HepG2 (cell line): Measurements from ENCODE around the gene RMDN2. TPM values are rescaled to one million over a fixed set of nuclear protein-coding genes. Genes with fewer than 3 reads are reported as not detected.
A peak's percentile ranks its signal among the peaks of the same experiment; 100 is the strongest.

ENCODE experiments used
- CREB1 ChIP-seq, 2 experiments: fragments of 450-650 bp in 1 of 2; IDR thresholded peaks; 2 replicates each; pipeline ENCODE4 v1.6.1; 2016 to 2017; ENCODE audit warnings: control low read depth in 1 of 2, mild to moderate bottlenecking in 1 of 2, missing compliant biosample characterization in 1 of 2, missing genetic modification characterization in 1 of 2
- CSRNP2 ChIP-seq: sonication (generic); formaldehyde crosslinking; conservative IDR thresholded peaks from 2 replicates; pipeline ENCODE4 v1.8.0; 2022; ENCODE audit warnings: low read depth, missing genetic modification reagents
- DMTF1 ChIP-seq: sonication (generic); formaldehyde crosslinking; IDR thresholded peaks from 2 replicates; pipeline ENCODE4 v1.4.0; 2020; ENCODE audit warnings: mild to moderate bottlenecking, missing genetic modification reagents
- EP300 ChIP-seq, 3 experiments: sonication (generic) in 1 of 3; formaldehyde crosslinking in 1 of 3; IDR thresholded peaks; 2 replicates each; pipeline versions ENCODE4 v1.5.1 to v1.6.1; 2011 to 2020; ENCODE audit warnings: low read depth in 2 of 3, low read length in 2 of 3, borderline replicate concordance in 1 of 3, improper control_type of control experiment in 1 of 3, mild to moderate bottlenecking in 1 of 3, missing genetic modification reagents in 1 of 3, moderate library complexity in 1 of 3
- FOXM1 ChIP-seq: sonication (generic); formaldehyde crosslinking; IDR thresholded peaks from 2 replicates; pipeline ENCODE4 v1.5.0; 2020; ENCODE audit warnings: missing genetic modification reagents
- JUN ChIP-seq: sonication (generic); formaldehyde crosslinking; IDR thresholded peaks from 2 replicates; pipeline ENCODE4 v1.4.0; 2020; ENCODE audit warnings: mild to moderate bottlenecking, missing genetic modification reagents
- PAWR ChIP-seq: sonication (generic); formaldehyde crosslinking; IDR thresholded peaks from 2 replicates; pipeline ENCODE4 v1.4.0; 2020; ENCODE audit warnings: missing genetic modification reagents, mild to moderate bottlenecking, borderline replicate concordance
- PCBP1 ChIP-seq: fragments of 200-400 bp; formaldehyde crosslinking; IDR thresholded peaks from 2 replicates; pipeline ENCODE4 v1.6.1; 2017; ENCODE audit warnings: mild to moderate bottlenecking, low read depth, low read length, borderline replicate concordance
- ZEB1 ChIP-seq: IDR thresholded peaks from 2 replicates; pipeline ENCODE4 v1.6.1; 2012; ENCODE audit warnings: mild to moderate bottlenecking, low read depth, inconsistent platforms; ENCODE audit not compliant: insufficient replicate concordance
- ZMYM2 ChIP-seq: sonication (generic); formaldehyde crosslinking; IDR thresholded peaks from 2 replicates; pipeline ENCODE4 v1.8.0; 2022; ENCODE audit warnings: mild to moderate bottlenecking, missing genetic modification reagents
- ZMYM3 ChIP-seq: sonication (generic); formaldehyde crosslinking; IDR thresholded peaks from 2 replicates; pipeline ENCODE4 v1.5.1; 2020; ENCODE audit warnings: mild to moderate bottlenecking, missing genetic modification reagents
- polyA plus RNA-seq, 8 experiments: library from polyadenylated mRNA; depleted of rRNA in 3 of 8; stranded (reverse) in 7 of 8; unstranded in 1 of 8; fragments of >200 nt; fragmentation: Illumina TruSeq in 4 of 8; extraction: Trizol in 4 of 8; gene quantifications; 2 replicates each; pipeline versions ENCODE4 v1.2.1 to v1.2.3, GENCODE V29; 2011 to 2016; ENCODE audit warnings: low read depth in 4 of 8, missing spikeins in 1 of 8, mixed read lengths in 1 of 8; ENCODE audit not compliant: insufficient read depth in 1 of 8
- total RNA-seq, 5 experiments: library from RNA; depleted of rRNA; stranded (reverse); fragments of >200 nt; fragmentation: Illumina TruSeq; extraction: Trizol; gene quantifications; 2 replicates each; pipeline ENCODE4 v1.2.3, GENCODE V29; 2016; ENCODE audit warnings: low read depth in 1 of 5
- TF ChIP-seq, protein P1 (sequence below): IDR thresholded peaks from 2 replicates; pipeline ENCODE4 v1.6.1; 2016
- TF ChIP-seq, protein P2 (sequence below): IDR thresholded peaks from 2 replicates; pipeline ENCODE4 v1.6.1; 2018; ENCODE audit warnings: missing genetic modification reagents

The RMDN2 gene
- total and polyA plus RNA-seq, 2 of the 13 experiments (the other 11 are each of a cell fraction or from before 2014, with no cell fraction given): 2.3 to 8.9 TPM

- TF ChIP-seq PAWR (CRISPR knock-in tag): no peak
- TF ChIP-seq JUN (CRISPR knock-in tag): no peak
- no peak for TF ChIP-seq EP300 (IDR thresholded peaks at IDR 0.05; ENCODE audit: low read depth in 2 of 2, low read length in 2 of 2)
- TF ChIP-seq EP300 (CRISPR knock-in tag; IDR thresholded peaks at IDR 0.05; ENCODE audit: borderline replicate concordance): no peak
- no peak for TF ChIP-seq CREB1 (IDR thresholded peaks at IDR 0.05)
- no peak for TF ChIP-seq CREB1 (CRISPR knock-in tag; IDR thresholded peaks at IDR 0.05)
- peak; percentile 79 for TF ChIP-seq ZMYM3 (CRISPR knock-in tag)
- TF ChIP-seq ZEB1: no peak
- TF ChIP-seq FOXM1 (CRISPR knock-in tag): no peak
- TF ChIP-seq, protein P1, sequence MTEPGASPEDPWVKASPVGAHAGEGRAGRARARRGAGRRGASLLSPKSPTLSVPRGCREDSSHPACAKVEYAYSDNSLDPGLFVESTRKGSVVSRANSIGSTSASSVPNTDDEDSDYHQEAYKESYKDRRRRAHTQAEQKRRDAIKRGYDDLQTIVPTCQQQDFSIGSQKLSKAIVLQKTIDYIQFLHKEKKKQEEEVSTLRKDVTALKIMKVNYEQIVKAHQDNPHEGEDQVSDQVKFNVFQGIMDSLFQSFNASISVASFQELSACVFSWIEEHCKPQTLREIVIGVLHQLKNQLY (CRISPR knock-in tag): no peak
- TF ChIP-seq PCBP1: no peak
- TF ChIP-seq ZMYM2 (CRISPR knock-in tag): 0 out of 2 replicates have a peak, but pooled peaks have one; percentile 50
- TF ChIP-seq, protein P2, sequence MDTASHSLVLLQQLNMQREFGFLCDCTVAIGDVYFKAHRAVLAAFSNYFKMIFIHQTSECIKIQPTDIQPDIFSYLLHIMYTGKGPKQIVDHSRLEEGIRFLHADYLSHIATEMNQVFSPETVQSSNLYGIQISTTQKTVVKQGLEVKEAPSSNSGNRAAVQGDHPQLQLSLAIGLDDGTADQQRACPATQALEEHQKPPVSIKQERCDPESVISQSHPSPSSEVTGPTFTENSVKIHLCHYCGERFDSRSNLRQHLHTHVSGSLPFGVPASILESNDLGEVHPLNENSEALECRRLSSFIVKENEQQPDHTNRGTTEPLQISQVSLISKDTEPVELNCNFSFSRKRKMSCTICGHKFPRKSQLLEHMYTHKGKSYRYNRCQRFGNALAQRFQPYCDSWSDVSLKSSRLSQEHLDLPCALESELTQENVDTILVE (CRISPR knock-in tag): no peak
- TF ChIP-seq CSRNP2 (CRISPR knock-in tag): no peak
- no peak for TF ChIP-seq DMTF1
These were observed 13.7 kb upstream of the RMDN2 start (continued) for GRCh38 chr2:37911296-37911873.
